Ovary (tissue), 9 donors: ENCODE measurements around the gene SBNO2. TPM values are rescaled to one million over a fixed set of nuclear protein-coding genes. Genes with fewer than 3 reads are reported as not detected.
"Not testable (repeated sequence)": the region's sequence is repeated elsewhere in the genome, so short reads cannot be mapped to it uniquely, and the experiment has no call there.

Experiments
- DNase-seq, 5 donors: peaks; one replicate each; pipeline ENCODE4 v3.0.0-alpha.2; 2019 to 2020
- H3K27ac ChIP-seq, 2 donors: fragments of 200-600 bp; one replicate each; pipeline versions ENCODE4 v1.5.1 to v1.8.0; 2019 to 2022
- H3K27me3 ChIP-seq: fragments of 200-600 bp; one replicate; pipeline ENCODE4 v1.8.0; 2022
- H3K36me3 ChIP-seq: fragments of 200-600 bp; sonication (generic); one replicate; pipeline ENCODE4 v1.5.1; 2019
- H3K4me1 ChIP-seq: one replicate; pipeline ENCODE4 v1.8.1; 2013; ENCODE audit warnings: mild to moderate bottlenecking, moderate library complexity; ENCODE audit not compliant: insufficient read depth
- H3K4me3 ChIP-seq: fragments of 200-600 bp; sonication (generic); one replicate; pipeline ENCODE4 v1.5.1; 2017
- H3K9me3 ChIP-seq, 2 donors: fragments of 200-600 bp in 1 of 2; sonication (generic) in 1 of 2; one replicate each; pipeline versions ENCODE4 v1.5.1 to v1.8.1; 2013 to 2019; ENCODE audit warnings: mild to moderate bottlenecking in 1 of 2, moderate library complexity in 1 of 2
- EP300 ChIP-seq: sonication (generic); formaldehyde crosslinking; IDR thresholded peaks from one replicate; pipeline ENCODE4 v1.6.1; 2017; ENCODE audit warnings: antibody characterized with exemption
- POLR2A ChIP-seq: fragments of 450-650 bp; IDR thresholded peaks from one replicate; pipeline ENCODE4 v1.6.1; 2017; ENCODE audit warnings: antibody characterized with exemption, mild to moderate bottlenecking, moderate library complexity
- WGBS, 3 donors: extraction: QIAGEN DNeasy Blood & Tissue Kit in 1 of 3; methylation state at CpG; one replicate each; pipeline versions ENCODE4 v1.1.5 to v1.1.7; 2013 to 2017; 5-methylcytosine and 5-hydroxymethylcytosine counted together
- intact Hi-C, 4 donors: fragments of 100-400 bp; cut with DNase I; formaldehyde crosslinking; loops; one replicate each; pipeline versions ENCODE4 v1.11.0 to v1.15.1; 2022 to 2023
- polyA plus RNA-seq, 2 donors: library from polyadenylated mRNA; stranded (reverse); fragments of 200-250 nt in 1 of 2; fragments of 350-450 nt in 1 of 2; fragmentation: Illumina TruSeq in 1 of 2; extraction: RNeasy Lipid Tissue Mini Kit (QIAGEN cat#74804) in 1 of 2; gene quantifications; one replicate each; pipeline ENCODE4 v1.2.3, GENCODE V29; 2013 to 2014
- total RNA-seq, 7 donors: library from RNA; depleted of rRNA in 2 of 7; stranded (reverse); fragments of >200 nt in 2 of 7; fragmentation: NEBNext Ultra II Directional in 3 of 7; extraction: Animal tissue kit (Norgen Biotek cat#: 25700) in 3 of 7; gene quantifications; one replicate each; pipeline versions ENCODE4 v1.1.0 to v1.2.4, GENCODE V29; 2016 to 2023
- TF ChIP-seq, protein P1 (sequence below), 3 donors: fragments of 450-650 bp in 2 of 3; fragments of 200-600 bp in 1 of 3; IDR thresholded peaks; one replicate each; pipeline versions ENCODE4 v1.5.1 to v1.8.0; 2016 to 2022; ENCODE audit warnings: antibody characterized with exemption in 3 of 3, mild to moderate bottlenecking in 1 of 3
- donor health status: DM: no; HTN: no; CAD: no; lungs with moderate emphysema.
- donor health status: DM: no; HTN: no; CAD: no.
- donor health status: Bipolar disorder and iron deficiency.
- donor health status: DM: yes; HTN: yes; CAD: no.
- donor health status: DM: no; HTN: no; CAD: no.
- donor health status: DM: yes; HTN: yes; CAD: no.

The SBNO2 gene
- total and polyA plus RNA-seq, 9 donors: 6.1 to 92.6 (median 60.9) TPM

DNA sequence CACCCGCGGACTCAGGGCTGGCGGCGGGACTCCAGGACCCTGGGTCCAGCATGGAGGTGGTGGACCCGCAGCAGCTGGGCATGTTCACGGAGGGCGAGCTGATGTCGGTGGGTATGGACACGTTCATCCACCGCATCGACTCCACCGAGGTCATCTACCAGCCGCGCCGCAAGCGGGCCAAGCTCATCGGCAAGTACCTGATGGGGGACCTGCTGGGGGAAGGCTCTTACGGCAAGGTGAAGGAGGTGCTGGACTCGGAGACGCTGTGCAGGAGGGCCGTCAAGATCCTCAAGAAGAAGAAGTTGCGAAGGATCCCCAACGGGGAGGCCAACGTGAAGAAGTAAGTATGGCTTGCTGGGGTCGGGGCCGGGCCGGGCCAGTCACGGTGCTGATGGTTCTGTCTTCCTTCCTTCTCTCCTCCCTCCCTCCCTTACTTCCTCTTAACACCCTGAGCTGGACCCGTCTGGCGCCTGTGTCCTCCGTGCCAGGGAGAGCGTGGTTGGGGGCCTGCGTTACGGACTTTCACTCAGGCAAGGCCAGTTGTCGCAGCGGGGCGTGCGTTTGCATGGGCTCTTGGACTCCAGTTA, 32.9 kb upstream of the SBNO2 start:
- no peaks in the 10 kb centered on the region for H3K27me3 ChIP-seq
- TF ChIP-seq EP300 (no peak), POLR2A (no peak)
- TF ChIP-seq, protein P1, sequence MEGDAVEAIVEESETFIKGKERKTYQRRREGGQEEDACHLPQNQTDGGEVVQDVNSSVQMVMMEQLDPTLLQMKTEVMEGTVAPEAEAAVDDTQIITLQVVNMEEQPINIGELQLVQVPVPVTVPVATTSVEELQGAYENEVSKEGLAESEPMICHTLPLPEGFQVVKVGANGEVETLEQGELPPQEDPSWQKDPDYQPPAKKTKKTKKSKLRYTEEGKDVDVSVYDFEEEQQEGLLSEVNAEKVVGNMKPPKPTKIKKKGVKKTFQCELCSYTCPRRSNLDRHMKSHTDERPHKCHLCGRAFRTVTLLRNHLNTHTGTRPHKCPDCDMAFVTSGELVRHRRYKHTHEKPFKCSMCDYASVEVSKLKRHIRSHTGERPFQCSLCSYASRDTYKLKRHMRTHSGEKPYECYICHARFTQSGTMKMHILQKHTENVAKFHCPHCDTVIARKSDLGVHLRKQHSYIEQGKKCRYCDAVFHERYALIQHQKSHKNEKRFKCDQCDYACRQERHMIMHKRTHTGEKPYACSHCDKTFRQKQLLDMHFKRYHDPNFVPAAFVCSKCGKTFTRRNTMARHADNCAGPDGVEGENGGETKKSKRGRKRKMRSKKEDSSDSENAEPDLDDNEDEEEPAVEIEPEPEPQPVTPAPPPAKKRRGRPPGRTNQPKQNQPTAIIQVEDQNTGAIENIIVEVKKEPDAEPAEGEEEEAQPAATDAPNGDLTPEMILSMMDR (IDR thresholded peaks at IDR 0.05): no peak
- no peaks in the 10 kb centered on the region for H3K9me3 ChIP-seq
- peaks cover 20% of the 10 kb centered on the region for H3K4me1 ChIP-seq
- 2% methylated on average over 38 of the region's 38 CpGs for WGBS, 3 donors
- H3K27ac ChIP-seq: peak overlapping the region; percentile 73 to 84
- DNase-seq: peak in 2 of 5 donors; percentile 44 to 56
- peak overlapping the region; percentile 59 for H3K4me3 ChIP-seq
- H3K36me3 ChIP-seq: no peaks in the 10 kb centered on the region
- intact Hi-C loops: no loop called here

DNA sequence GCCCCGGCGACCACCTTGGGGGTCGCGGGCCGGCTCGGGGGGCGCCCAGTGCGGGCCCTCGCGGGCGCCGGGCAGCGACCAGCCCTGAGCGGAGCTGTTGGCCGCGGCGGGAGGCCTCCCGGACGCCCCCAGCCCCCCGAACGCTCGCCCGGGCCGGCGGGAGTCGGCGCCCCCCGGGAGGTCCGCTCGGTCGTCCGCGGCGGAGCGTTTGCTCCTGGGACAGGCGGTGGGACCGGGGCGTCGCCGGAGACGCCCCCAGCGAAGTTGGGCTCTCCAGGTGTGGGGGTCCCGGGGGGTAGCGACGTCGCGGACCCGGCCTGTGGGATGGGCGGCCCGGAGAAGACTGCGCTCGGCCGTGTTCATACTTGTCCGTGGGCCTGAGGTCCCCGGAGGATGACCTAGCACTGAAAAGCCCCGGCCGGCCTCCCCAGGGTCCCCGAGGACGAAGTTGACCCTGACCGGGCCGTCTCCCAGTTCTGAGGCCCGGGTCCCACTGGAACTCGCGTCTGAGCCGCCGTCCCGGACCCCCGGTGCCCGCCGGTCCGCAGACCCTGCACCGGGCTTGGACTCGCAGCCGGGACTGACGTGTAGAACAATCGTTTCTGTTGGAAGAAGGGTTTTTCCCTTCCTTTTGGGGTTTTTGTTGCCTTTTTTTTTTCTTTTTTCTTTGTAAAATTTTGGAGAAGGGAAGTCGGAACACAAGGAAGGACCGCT, 32.2 kb upstream of the SBNO2 start:
- TF ChIP-seq, protein P1 (IDR thresholded peaks at IDR 0.05): no peak
- TF ChIP-seq POLR2A (no peak), EP300 (no peak)
- Histone ChIP-seq H3K27me3 (no peaks in the 10 kb centered on the region), H3K9me3 (no peaks in the 10 kb centered on the region), H3K27ac (peak overlapping the region; percentile 73 to 84), H3K4me1 (peaks cover 20% of the 10 kb centered on the region), H3K4me3 (peak overlapping the region; percentile 59), H3K36me3 (no peaks in the 10 kb centered on the region)
- intact Hi-C loops: no loop called here
- peak in 3 of 5 donors; percentile 49 to 62 (median 57) for DNase-seq
- WGBS, 3 donors: 1 to 2% (median 1%) methylated on average over 30 to 78 of the region's 78 CpGs

DNA sequence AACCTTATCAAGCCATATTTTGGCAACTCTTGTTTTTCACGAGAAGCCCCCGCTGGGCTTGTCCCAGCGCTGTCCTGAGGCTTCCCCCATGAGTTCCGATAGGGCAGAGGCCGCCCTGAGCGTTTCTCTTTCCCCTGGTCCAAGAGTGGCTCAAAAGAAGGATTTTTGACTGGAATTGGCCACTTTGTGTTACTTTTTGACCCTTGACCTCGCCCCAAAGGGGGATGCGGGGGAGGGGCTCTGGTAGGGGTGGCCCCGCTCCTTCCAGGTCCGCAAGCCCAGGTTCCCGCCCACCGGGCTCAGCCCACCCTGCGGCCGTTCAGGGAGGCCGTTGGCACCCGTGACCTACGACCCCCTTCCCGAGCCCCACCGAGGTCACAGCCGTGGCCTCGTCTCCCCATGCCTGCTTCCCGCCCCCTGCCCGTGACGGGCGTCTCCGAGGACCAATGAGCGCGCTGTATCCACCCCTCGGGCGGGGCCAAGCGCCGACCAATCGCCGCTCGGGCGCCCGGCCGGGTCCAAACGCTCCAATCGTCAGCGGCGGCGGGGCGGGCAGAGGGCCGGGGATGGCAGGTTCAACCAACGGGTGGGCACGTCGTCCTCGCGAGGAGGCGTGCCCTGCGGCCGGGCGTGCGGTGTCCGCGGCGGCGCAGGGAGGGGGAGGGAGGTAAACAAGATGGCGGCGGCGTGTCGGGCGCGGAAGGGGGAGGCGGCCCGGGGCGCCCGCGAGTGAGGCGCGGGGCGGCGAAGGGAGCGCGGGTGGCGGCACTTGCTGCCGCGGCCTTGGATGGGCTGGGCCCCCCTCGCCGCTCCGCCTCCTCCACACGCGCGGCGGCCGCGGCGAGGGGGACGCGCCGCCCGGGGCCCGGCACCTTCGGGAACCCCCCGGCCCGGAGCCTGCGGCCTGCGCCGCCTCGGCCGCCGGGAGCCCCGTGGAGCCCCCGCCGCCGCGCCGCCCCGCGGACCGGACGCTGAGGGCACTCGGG, 31.3 kb upstream of the SBNO2 start, which contains the start of gene STK11:
Gene STK11 (plus strand): TSS at position 665 of the 986 bp plus-strand sequence. CDS start 1,136 bp downstream, outside the sequence.
- Histone ChIP-seq H3K27ac (peak within 1 kb of the TSS; percentile 80 to 84), H3K4me3 (peak within 1 kb of the TSS; percentile 65), H3K9me3 (no peaks in the 10 kb centered on the region), H3K27me3 (no peaks in the 10 kb centered on the region), H3K4me1 (peaks cover 20% of the 10 kb centered on the region), H3K36me3 (no peaks in the 10 kb centered on the region)
- DNase-seq: peak; percentile 99 to 100 (median 99)
- intact Hi-C loops: no loop called here
- WGBS, 3 donors: 3 to 5% (median 4%) methylated on average over 74 to 113 of the region's 114 CpGs
- TF ChIP-seq, protein P1 (IDR thresholded peaks at IDR 0.05): no peak
- TF ChIP-seq POLR2A: peak; percentile 68

DNA sequence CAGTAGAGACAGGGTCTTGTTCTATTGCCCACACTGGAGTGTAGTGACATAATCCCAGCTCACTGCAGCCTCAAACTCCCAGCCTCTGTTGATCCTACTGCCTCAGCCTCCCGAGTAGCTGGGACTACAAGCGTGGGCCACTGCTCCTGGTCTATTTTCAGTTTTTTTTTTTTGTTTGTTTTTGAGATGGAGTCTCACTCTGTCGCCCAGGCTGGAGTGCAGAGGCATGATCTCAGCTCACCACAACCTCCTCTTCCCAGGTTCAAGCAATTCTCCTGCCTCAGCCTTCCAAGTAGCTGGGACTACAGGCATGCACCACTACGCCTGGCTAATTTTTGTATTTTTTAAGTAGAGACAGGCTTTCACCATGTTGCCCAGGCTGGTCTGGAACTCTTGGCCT, 26.5 kb upstream of the SBNO2 start:
- WGBS, 3 donors: 86 to 91% (median 89%) methylated on average over 4 of the region's 4 CpGs
- H3K27me3 ChIP-seq, intact Hi-C loops, H3K36me3 ChIP-seq, DNase-seq, H3K9me3 ChIP-seq, H3K4me1 ChIP-seq, H3K27ac ChIP-seq, H3K4me3 ChIP-seq: not testable (repeated sequence)
